ENCODE results near the gene PAIP1. TPM values are rescaled to one million over a fixed set of nuclear protein-coding genes. Genes with fewer than 3 reads are reported as not detected.
"Not testable (repeated sequence)": the region's sequence is repeated elsewhere in the genome, so short reads cannot be mapped to it uniquely, and the experiment has no call there.

The PAIP1 gene
- total RNA-seq, 4 donors from 2014 or later = 123 to 184 (median 161) TPM

- peak overlapping the region; percentile 86 to 98 (median 94) for H3K27ac ChIP-seq
- peak overlapping the region; percentile 66 to 96 (median 73) for H3K4me3 ChIP-seq
- H3K9me3 ChIP-seq, H3K36me3 ChIP-seq, ATAC-seq, DNase-seq, H3K27me3 ChIP-seq: not testable (repeated sequence)
- in situ Hi-C loops (cut with MboI; ENCODE audit: low sequenced_read_pairs in 4 of 4) (loop anchor here in 1 of 4 donors (10.0 kb wide), 1 partner anchor 78 kb away; no protein-coding TSS in a partner anchor), intact Hi-C loops (cut with DNase I; ENCODE audit: low total_unique reads) (loop anchor here (1.0 to 2.0 kb wide), 4 partner anchors 41 to 76 kb away; partner anchors contain the start of genes C5orf34 and NNT)
- peaks cover 41 to 42% of the 10 kb centered on the region in 2 donors for H3K4me1 ChIP-seq
- TF ChIP-seq POLR2A (IDR thresholded peaks at IDR 0.05) = peak in 1 of 2 donors; percentile 39
These were observed 345 bp downstream of the PAIP1 start for GRCh38 chr5:43556607-43556856.

- Histone ChIP-seq H3K9me3 (no peaks in the 10 kb centered on the region), H3K27me3 (no peaks in the 10 kb centered on the region), H3K4me1 (peaks cover 41 to 45% of the 10 kb centered on the region in 2 donors), H3K36me3 (no peaks in the 10 kb centered on the region), H3K4me3 (peak overlapping the region; percentile 66 to 96 (median 73)), H3K27ac (peak overlapping the region; percentile 86 to 98 (median 94))
- ATAC-seq (peak; percentile 74 to 75), DNase-seq (peak; percentile 55 to 70)
- TF ChIP-seq POLR2A (IDR thresholded peaks at IDR 0.05) (peak; percentile 63 to 71), CTCF (IDR thresholded peaks at IDR 0.05 in 4 of 5, conservative IDR thresholded peaks at IDR 0.05 in 1 of 5) (no peak)
- intact Hi-C loops (cut with DNase I; ENCODE audit: low total_unique reads) = loop anchor here (1.0 to 2.0 kb wide), 4 partner anchors 41 to 77 kb away; partner anchors contain the start of genes C5orf34 and NNT
- in situ Hi-C loops (cut with MboI; ENCODE audit: low sequenced_read_pairs in 4 of 4) = loop anchor here in 1 of 4 donors (10.0 kb wide), 1 partner anchor 79 kb away; no protein-coding TSS in a partner anchor
These were observed 826 bp downstream of the PAIP1 start for GRCh38 chr5:43555895-43556606.

GRCh38 chr5:43554497-43554896, 2.4 kb downstream of the PAIP1 start:
- Histone ChIP-seq H3K4me3 (peak overlapping the region in 1 of 4 donors; percentile 96), H3K36me3 (peaks cover 0 to 2% of the 10 kb centered on the region in 2 donors), H3K4me1 (peaks cover 41 to 51% of the 10 kb centered on the region in 2 donors), H3K27ac (peak overlapping the region in 3 of 4 donors; percentile 2 to 98 (median 4)), H3K9me3 (no peaks in the 10 kb centered on the region), H3K27me3 (no peaks in the 10 kb centered on the region)
- in situ Hi-C loops (cut with MboI; ENCODE audit: low sequenced_read_pairs in 4 of 4) = loop anchor here in 1 of 4 donors (10.0 kb wide), 1 partner anchor 80 kb away; no protein-coding TSS in a partner anchor
- intact Hi-C loops (cut with DNase I; ENCODE audit: low total_unique reads) = no loop called here
- ATAC-seq = no peak
- DNase-seq = no peak
- no peak for TF ChIP-seq POLR2A (IDR thresholded peaks at IDR 0.05)
- TF ChIP-seq CTCF (IDR thresholded peaks at IDR 0.05 in 4 of 5, conservative IDR thresholded peaks at IDR 0.05 in 1 of 5) = no peak

GRCh38 chr5:43553381-43553780, 3.5 kb downstream of the PAIP1 start:
- no peak for ATAC-seq
- Histone ChIP-seq H3K27ac (peak overlapping the region in 3 of 4 donors; percentile 9 to 98 (median 32)), H3K4me3 (no peak overlapping the region), H3K27me3 (no peaks in the 10 kb centered on the region), H3K36me3 (peaks cover 0 to 7% of the 10 kb centered on the region in 2 donors), H3K4me1 (peaks cover 49 to 57% of the 10 kb centered on the region in 2 donors), H3K9me3 (no peaks in the 10 kb centered on the region)
- DNase-seq = no peak
- in situ Hi-C loops (cut with MboI; ENCODE audit: low sequenced_read_pairs in 4 of 4) = loop anchor here in 1 of 4 donors (10.0 kb wide), 1 partner anchor 81 kb away; no protein-coding TSS in a partner anchor
- intact Hi-C loops (cut with DNase I; ENCODE audit: low total_unique reads) = no loop called here
- TF ChIP-seq CTCF (IDR thresholded peaks at IDR 0.05 in 4 of 5, conservative IDR thresholded peaks at IDR 0.05 in 1 of 5) (no peak), POLR2A (IDR thresholded peaks at IDR 0.05) (no peak)

GRCh38 chr5:43551731-43552130, 5.1 kb downstream of the PAIP1 start:
- H3K27me3 ChIP-seq = no peaks in the 10 kb centered on the region
- no peaks in the 10 kb centered on the region for H3K9me3 ChIP-seq
- in situ Hi-C loops (cut with MboI; ENCODE audit: low sequenced_read_pairs in 4 of 4) (loop anchor here in 1 of 4 donors (10.0 kb wide), 1 partner anchor 83 kb away; no protein-coding TSS in a partner anchor), intact Hi-C loops (cut with DNase I; ENCODE audit: low total_unique reads) (no loop called here)
- no peak overlapping the region for H3K4me3 ChIP-seq
- H3K36me3 ChIP-seq = peaks cover 0 to 18% of the 10 kb centered on the region in 2 donors
- no peak overlapping the region for H3K27ac ChIP-seq
- DNase-seq (no peak), ATAC-seq (no peak)
- peaks cover 51 to 57% of the 10 kb centered on the region in 2 donors for H3K4me1 ChIP-seq
- TF ChIP-seq CTCF (IDR thresholded peaks at IDR 0.05 in 4 of 5, conservative IDR thresholded peaks at IDR 0.05 in 1 of 5) = no peak
- TF ChIP-seq POLR2A (IDR thresholded peaks at IDR 0.05) = no peak

GRCh38 chr5:43549272-43549671, 7.6 kb downstream of the PAIP1 start:
- H3K27ac ChIP-seq; H3K27me3 ChIP-seq; in situ Hi-C loops (cut with MboI; ENCODE audit: low sequenced_read_pairs in 4 of 4); ATAC-seq; intact Hi-C loops (cut with DNase I; ENCODE audit: low total_unique reads); DNase-seq; H3K4me3 ChIP-seq; H3K9me3 ChIP-seq: not testable (repeated sequence)
- Histone ChIP-seq H3K36me3 (peaks cover 0 to 40% of the 10 kb centered on the region in 2 donors), H3K4me1 (peaks cover 33 to 41% of the 10 kb centered on the region in 2 donors)
